ENCODE results near the gene RPP25L. TPM values are rescaled to one million over a fixed set of nuclear protein-coding genes. Genes with fewer than 3 reads are reported as not detected.

The RPP25L gene
- total RNA-seq, 4 donors from 2014 or later = 16.6 to 29.4 (median 21.2) TPM

DNA sequence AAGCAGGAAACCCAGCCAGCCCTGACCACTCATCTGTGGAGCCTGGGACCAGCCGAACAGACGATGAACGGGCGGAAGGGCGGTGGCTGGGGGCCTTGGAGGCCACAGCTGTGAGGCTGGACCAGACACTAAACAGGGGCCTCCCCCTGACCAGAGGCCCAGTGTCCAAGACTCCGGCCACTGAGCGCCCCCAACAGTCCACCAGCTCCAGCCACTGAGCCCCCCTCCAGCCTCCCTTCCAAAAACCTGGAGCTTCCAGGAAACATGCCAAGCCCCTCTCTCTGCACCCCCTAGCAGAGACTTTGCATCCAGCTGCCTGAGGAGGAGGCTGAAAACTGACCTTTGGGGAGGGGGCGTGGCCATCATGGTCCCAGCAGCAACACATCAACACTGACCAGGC lies 45.6 kb downstream of the RPP25L start:
- Histone ChIP-seq H3K27me3 (peaks cover 58% of the 10 kb centered on the region), H3K9me3 (peaks cover 0 to 4% (median 0%) of the 10 kb centered on the region in 3 donors), H3K4me1 (peaks cover 0 to 17% (median 0%) of the 10 kb centered on the region in 3 donors), H3K36me3 (no peaks in the 10 kb centered on the region), H3K4me3 (no peak overlapping the region), H3K27ac (no peak overlapping the region)
- no CpG with 5 or more reads among the region's 8 CpGs for WGBS, 2 donors (ENCODE audit: low coverage in 1 of 2)
- TF ChIP-seq POLR2AphosphoS5 (IDR thresholded peaks at IDR 0.05) = no peak
- TF ChIP-seq EP300 (IDR thresholded peaks at IDR 0.05) = no peak
- no peak for TF ChIP-seq POLR2A (IDR thresholded peaks at IDR 0.05)
- TF ChIP-seq, protein P1, sequence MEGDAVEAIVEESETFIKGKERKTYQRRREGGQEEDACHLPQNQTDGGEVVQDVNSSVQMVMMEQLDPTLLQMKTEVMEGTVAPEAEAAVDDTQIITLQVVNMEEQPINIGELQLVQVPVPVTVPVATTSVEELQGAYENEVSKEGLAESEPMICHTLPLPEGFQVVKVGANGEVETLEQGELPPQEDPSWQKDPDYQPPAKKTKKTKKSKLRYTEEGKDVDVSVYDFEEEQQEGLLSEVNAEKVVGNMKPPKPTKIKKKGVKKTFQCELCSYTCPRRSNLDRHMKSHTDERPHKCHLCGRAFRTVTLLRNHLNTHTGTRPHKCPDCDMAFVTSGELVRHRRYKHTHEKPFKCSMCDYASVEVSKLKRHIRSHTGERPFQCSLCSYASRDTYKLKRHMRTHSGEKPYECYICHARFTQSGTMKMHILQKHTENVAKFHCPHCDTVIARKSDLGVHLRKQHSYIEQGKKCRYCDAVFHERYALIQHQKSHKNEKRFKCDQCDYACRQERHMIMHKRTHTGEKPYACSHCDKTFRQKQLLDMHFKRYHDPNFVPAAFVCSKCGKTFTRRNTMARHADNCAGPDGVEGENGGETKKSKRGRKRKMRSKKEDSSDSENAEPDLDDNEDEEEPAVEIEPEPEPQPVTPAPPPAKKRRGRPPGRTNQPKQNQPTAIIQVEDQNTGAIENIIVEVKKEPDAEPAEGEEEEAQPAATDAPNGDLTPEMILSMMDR (IDR thresholded peaks at IDR 0.05) = no peak
- no peak for ATAC-seq

DNA sequence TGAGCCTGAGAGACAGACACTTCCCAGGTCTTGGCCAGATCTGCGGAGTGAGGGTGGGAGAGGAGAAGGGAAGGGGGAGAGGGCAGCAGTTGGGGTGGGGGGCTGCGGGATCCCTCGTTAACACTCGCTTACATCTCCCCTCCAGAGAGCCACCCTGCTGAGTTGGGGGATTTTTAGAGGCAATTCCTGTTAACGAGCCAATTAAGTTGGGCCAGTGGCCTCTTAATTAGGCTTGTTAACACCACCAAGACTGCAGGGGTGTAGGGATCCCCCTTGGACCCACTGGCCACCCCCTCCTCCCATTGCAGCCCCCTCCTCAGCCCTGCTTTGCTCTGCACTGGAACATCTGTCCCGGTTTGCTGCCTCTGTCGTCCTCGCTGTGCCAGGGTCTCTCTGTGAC lies 46.0 kb downstream of the RPP25L start:
- Histone ChIP-seq H3K36me3 (no peaks in the 10 kb centered on the region), H3K9me3 (peaks cover 0 to 4% (median 0%) of the 10 kb centered on the region in 3 donors), H3K27ac (no peak overlapping the region), H3K4me1 (peaks cover 0 to 16% (median 0%) of the 10 kb centered on the region in 3 donors), H3K4me3 (no peak overlapping the region), H3K27me3 (peaks cover 60% of the 10 kb centered on the region)
- no peak for TF ChIP-seq EP300 (IDR thresholded peaks at IDR 0.05)
- TF ChIP-seq POLR2AphosphoS5 (IDR thresholded peaks at IDR 0.05) = no peak
- no peak for TF ChIP-seq POLR2A (IDR thresholded peaks at IDR 0.05)
- TF ChIP-seq, protein P1 (IDR thresholded peaks at IDR 0.05) = no peak
- ATAC-seq = no peak
- WGBS, 2 donors (ENCODE audit: low coverage in 1 of 2) = 68 to 88% methylated on average over 5 of the region's 8 CpGs

DNA sequence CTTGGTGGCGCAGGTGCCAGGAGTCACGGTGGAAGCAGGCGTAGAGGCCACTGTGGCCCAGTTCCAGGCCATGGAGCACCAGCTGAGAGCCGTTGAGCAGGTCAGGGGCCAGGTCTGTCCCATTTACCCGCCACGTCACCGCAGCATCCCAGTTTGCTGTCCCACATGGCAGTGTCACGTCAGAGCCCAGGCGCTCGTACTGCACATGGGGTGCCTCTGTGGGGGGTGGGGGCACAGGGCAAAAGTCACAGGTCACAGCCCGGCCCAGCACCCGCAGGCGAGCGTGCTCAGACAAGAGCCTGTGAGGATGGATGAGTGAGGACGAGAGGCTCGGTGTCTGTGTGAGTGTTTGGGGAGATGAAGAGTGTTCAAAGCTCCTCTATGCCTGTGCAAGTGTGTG lies 47.3 kb downstream of the RPP25L start:
- Histone ChIP-seq H3K4me3 (no peak overlapping the region), H3K9me3 (peaks cover 0 to 4% (median 0%) of the 10 kb centered on the region in 3 donors), H3K36me3 (no peaks in the 10 kb centered on the region), H3K27me3 (peaks cover 73% of the 10 kb centered on the region), H3K27ac (no peak overlapping the region), H3K4me1 (peaks cover 0 to 16% (median 4%) of the 10 kb centered on the region in 3 donors)
- ATAC-seq = no peak
- TF ChIP-seq POLR2A (IDR thresholded peaks at IDR 0.05) (no peak), EP300 (IDR thresholded peaks at IDR 0.05) (no peak), POLR2AphosphoS5 (IDR thresholded peaks at IDR 0.05) (no peak)
- TF ChIP-seq, protein P1 (IDR thresholded peaks at IDR 0.05) = no peak
- WGBS, 2 donors (ENCODE audit: low coverage in 1 of 2) = no CpG with 5 or more reads among the region's 16 CpGs

DNA sequence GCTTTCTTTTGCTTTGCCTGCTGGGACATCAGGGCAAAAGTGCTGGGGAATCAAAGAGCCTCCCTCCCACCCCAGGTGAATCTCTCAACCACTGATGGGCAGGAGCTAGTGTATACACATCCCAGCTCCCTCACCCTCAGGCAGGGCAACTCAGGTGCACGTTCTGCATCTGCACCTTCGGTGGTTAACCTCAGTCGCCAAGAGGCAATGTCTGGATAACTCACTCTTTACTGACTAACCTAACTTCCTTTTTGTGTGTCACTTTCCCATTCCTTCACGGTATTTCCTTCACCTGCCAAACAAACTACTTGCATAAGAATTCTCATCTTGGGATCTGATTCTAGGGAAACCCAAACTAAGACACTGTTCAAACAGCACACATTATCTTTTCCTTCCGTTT lies 48.6 kb downstream of the RPP25L start:
- Histone ChIP-seq H3K4me1 (peaks cover 0 to 24% (median 7%) of the 10 kb centered on the region in 3 donors), H3K9me3 (peaks cover 0 to 4% (median 0%) of the 10 kb centered on the region in 3 donors), H3K36me3 (no peaks in the 10 kb centered on the region), H3K27ac (no peak overlapping the region), H3K4me3 (no peak overlapping the region), H3K27me3 (peaks cover 85% of the 10 kb centered on the region)
- no peak for TF ChIP-seq POLR2A (IDR thresholded peaks at IDR 0.05)
- TF ChIP-seq POLR2AphosphoS5 (IDR thresholded peaks at IDR 0.05) = no peak
- no peak for TF ChIP-seq EP300 (IDR thresholded peaks at IDR 0.05)
- TF ChIP-seq, protein P1 (IDR thresholded peaks at IDR 0.05) = no peak
- ATAC-seq = no peak
- 67 to 84% methylated on average over 1 to 5 of the region's 5 CpGs for WGBS, 2 donors (ENCODE audit: low coverage in 1 of 2)

DNA sequence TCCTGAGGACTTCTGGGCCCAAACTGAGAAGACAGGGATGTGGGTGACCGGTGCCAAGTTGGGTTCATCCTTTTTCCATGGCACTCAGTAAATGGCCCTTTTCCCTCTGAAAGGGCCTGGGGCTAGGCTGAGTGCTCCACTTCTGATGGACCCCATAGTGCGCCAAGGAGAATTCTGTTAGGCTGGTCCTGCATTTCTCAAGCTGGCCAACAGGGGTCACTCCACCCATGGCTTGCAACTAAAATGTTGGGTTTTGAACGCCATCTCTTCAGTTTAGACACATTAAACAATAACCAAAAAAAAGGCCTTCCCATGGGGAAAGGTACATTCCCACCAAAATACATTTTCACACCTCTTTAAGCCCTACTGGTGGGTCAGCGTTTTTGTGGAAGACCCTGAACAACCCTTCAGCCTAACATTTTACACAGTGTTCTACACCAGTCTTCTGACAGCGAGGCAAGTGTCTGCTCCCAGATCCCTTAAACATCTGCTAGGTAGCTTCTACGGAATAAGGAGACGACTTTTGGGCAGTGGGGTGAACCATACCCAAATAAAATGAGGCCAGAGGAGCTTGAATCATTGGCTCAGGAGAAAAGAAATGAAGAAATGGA lies 49.7 kb downstream of the RPP25L start:
- peaks cover 86% of the 10 kb centered on the region for H3K27me3 ChIP-seq
- 93 to 100% methylated on average over 1 to 5 of the region's 7 CpGs for WGBS, 2 donors (ENCODE audit: low coverage in 1 of 2)
- peaks cover 0 to 4% (median 0%) of the 10 kb centered on the region in 3 donors for H3K9me3 ChIP-seq
- TF ChIP-seq, protein P1 (IDR thresholded peaks at IDR 0.05) = peak in 1 of 4 experiments; percentile 21
- no peak for TF ChIP-seq POLR2AphosphoS5 (IDR thresholded peaks at IDR 0.05)
- no peaks in the 10 kb centered on the region for H3K36me3 ChIP-seq
- H3K4me3 ChIP-seq = no peak overlapping the region
- no peak for ATAC-seq
- H3K4me1 ChIP-seq = peaks cover 0 to 24% (median 7%) of the 10 kb centered on the region in 3 donors
- no peak overlapping the region for H3K27ac ChIP-seq
